Mesendoderm (in vitro differentiated cells): ENCODE measurements around the gene SF3B1.
"Not testable (repeated sequence)": the region's sequence is repeated elsewhere in the genome, so short reads cannot be mapped to it uniquely, and the experiment has no call there.

Experiments
- DNase-seq: peaks from one replicate; pipeline ENCODE4 v3.0.0; 2013
- H2AK5ac ChIP-seq: 2 replicates; pipeline ENCODE4 v1.6.1; 2013; ENCODE audit warnings: low read length, inconsistent platforms
- H2BK120ac ChIP-seq: 2 replicates; pipeline ENCODE4 v1.6.1; 2013; ENCODE audit warnings: low read depth, mild to moderate bottlenecking, low read length, moderate library complexity, mixed read lengths
- H2BK15ac ChIP-seq: replicated peaks from 2 replicates; pipeline ENCODE4 v1.6.1; 2013; ENCODE audit warnings: low read depth, mild to moderate bottlenecking, moderate library complexity
- H2BK5ac ChIP-seq: 2 replicates; pipeline ENCODE4 v1.6.1; 2013; ENCODE audit warnings: low read length, inconsistent platforms
- H3K18ac ChIP-seq: 2 replicates; pipeline ENCODE4 v1.6.1; 2013; ENCODE audit warnings: mild to moderate bottlenecking, low read length, mixed read lengths
- H3K23ac ChIP-seq: one replicate; pipeline ENCODE4 v1.6.1; 2013; ENCODE audit warnings: low read length
- H3K27ac ChIP-seq: 2 replicates; pipeline ENCODE4 v1.5.1; 2013; ENCODE audit warnings: low read depth, mild to moderate bottlenecking, inconsistent platforms, low read length, moderate library complexity
- H3K27me3 ChIP-seq: 2 replicates; pipeline ENCODE4 v1.6.1; 2013; ENCODE audit warnings: low read length, control low read depth, mild to moderate bottlenecking, inconsistent platforms; ENCODE audit not compliant: insufficient read depth, poor library complexity
- H3K36me3 ChIP-seq: 2 replicates; pipeline ENCODE4 v1.6.1; 2013; ENCODE audit warnings: low read length, inconsistent platforms; ENCODE audit not compliant: control insufficient read depth, insufficient read depth
- H3K4ac ChIP-seq: one replicate; pipeline ENCODE4 v1.6.1; 2013; ENCODE audit warnings: low read depth, mild to moderate bottlenecking, low read length, moderate library complexity
- H3K4me1 ChIP-seq: 2 replicates; pipeline ENCODE4 v1.6.1; 2013; ENCODE audit warnings: low read depth, low read length, inconsistent platforms; ENCODE audit not compliant: control insufficient read depth
- H3K4me2 ChIP-seq: 2 replicates; pipeline ENCODE4 v1.6.1; 2013; ENCODE audit warnings: low read length
- H3K4me3 ChIP-seq: 2 replicates; pipeline ENCODE4 v1.5.1; 2013; ENCODE audit warnings: mild to moderate bottlenecking, low read length
- H3K56ac ChIP-seq: one replicate; pipeline ENCODE4 v1.6.1; 2013; ENCODE audit warnings: low read length
- H3K79me1 ChIP-seq: 2 replicates; pipeline ENCODE4 v1.6.1; 2013; ENCODE audit warnings: low read length, inconsistent platforms
- H3K79me2 ChIP-seq: 2 replicates; pipeline ENCODE4 v1.6.1; 2013; ENCODE audit warnings: mild to moderate bottlenecking, low read length; ENCODE audit not compliant: control insufficient read depth, insufficient read depth
- H3K9ac ChIP-seq: 2 replicates; pipeline ENCODE4 v1.6.1; 2013; ENCODE audit warnings: low read length, inconsistent platforms
- H4K5ac ChIP-seq: one replicate; pipeline ENCODE4 v1.6.1; 2013; ENCODE audit warnings: low read length
- H4K8ac ChIP-seq: one replicate; pipeline ENCODE4 v1.6.1; 2013; ENCODE audit warnings: low read depth, mild to moderate bottlenecking, control low read depth, low read length, moderate library complexity
- WGBS: extraction: QIAGEN DNeasy Blood & Tissue Kit; methylation state at CpG from one replicate; pipeline ENCODE4 v1.1.7; 2013; ENCODE audit warnings: low lambda C conversion rate, missing lambda C conversion rate; ENCODE audit not compliant: insufficient coverage; ENCODE audit errors: extremely low coverage; 5-methylcytosine and 5-hydroxymethylcytosine counted together

The SF3B1 gene

GRCh38 chr2:197372592-197372991, 62.2 kb downstream of the SF3B1 start:
- H3K4me1 ChIP-seq, result no peaks in the 10 kb centered on the region
- H3K9ac ChIP-seq, result no peak overlapping the region
- H3K79me2 ChIP-seq, result no peaks in the 10 kb centered on the region
- H4K8ac ChIP-seq, result no peak overlapping the region
- H3K27me3 ChIP-seq, result no peaks in the 10 kb centered on the region
- no peak overlapping the region for H2BK15ac ChIP-seq
- no CpG with 5 or more reads among the region's 3 CpGs for WGBS
- H3K79me1 ChIP-seq, result no peaks in the 10 kb centered on the region
- H3K56ac ChIP-seq, result no peak overlapping the region
- no peak overlapping the region for H3K18ac ChIP-seq
- no peak overlapping the region for H2BK120ac ChIP-seq
- no peak overlapping the region for H3K23ac ChIP-seq
- no peak overlapping the region for H3K27ac ChIP-seq
- no peak overlapping the region for H3K4me3 ChIP-seq
- H2AK5ac ChIP-seq, result no peak overlapping the region
- H4K5ac ChIP-seq, result no peak overlapping the region
- no peak overlapping the region for H3K4ac ChIP-seq
- DNase-seq, result no peak
- no peak overlapping the region for H3K4me2 ChIP-seq
- H2BK5ac ChIP-seq, result no peak overlapping the region
- H3K36me3 ChIP-seq, result no peaks in the 10 kb centered on the region

GRCh38 chr2:197370664-197371063, 64.2 kb downstream of the SF3B1 start:
- H3K4ac ChIP-seq, H3K4me3 ChIP-seq, H2AK5ac ChIP-seq, H4K8ac ChIP-seq, H3K79me2 ChIP-seq, H2BK15ac ChIP-seq, H3K23ac ChIP-seq, H3K4me1 ChIP-seq, H2BK120ac ChIP-seq, H3K36me3 ChIP-seq, H3K4me2 ChIP-seq, H3K27ac ChIP-seq, H3K18ac ChIP-seq, H3K9ac ChIP-seq, DNase-seq, H3K56ac ChIP-seq, H3K27me3 ChIP-seq, H4K5ac ChIP-seq, H2BK5ac ChIP-seq, H3K79me1 ChIP-seq: not testable (repeated sequence)
- WGBS, result no CpG with 5 or more reads among the region's 31 CpGs

DNA sequence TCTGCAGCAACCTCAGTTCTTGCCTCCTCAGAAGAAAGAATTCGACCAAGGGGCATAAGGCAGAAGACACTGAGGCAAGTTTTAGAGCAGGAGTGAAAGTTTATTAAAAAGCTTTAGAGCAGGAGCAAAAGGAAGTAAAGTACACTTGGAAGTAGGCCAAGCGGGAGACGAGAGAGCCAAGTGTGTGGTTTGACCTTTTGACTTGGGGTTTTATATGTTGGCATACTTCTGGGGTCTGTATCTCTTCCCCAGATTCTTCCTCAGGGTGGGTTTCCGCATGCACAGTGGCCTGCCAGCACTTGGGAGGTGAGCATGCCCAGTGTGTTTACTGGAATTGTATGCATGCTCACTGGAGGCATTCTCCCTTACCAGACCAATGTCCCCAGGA, 64.9 kb downstream of the SF3B1 start:
- Histone ChIP-seq H3K4me3 (no peak overlapping the region), H4K8ac (no peak overlapping the region), H2BK5ac (no peak overlapping the region), H2AK5ac (no peak overlapping the region), H3K27me3 (no peaks in the 10 kb centered on the region), H3K9ac (no peak overlapping the region), H3K4ac (no peak overlapping the region), H3K56ac (no peak overlapping the region), H3K18ac (no peak overlapping the region), H3K4me1 (no peaks in the 10 kb centered on the region), H3K79me1 (no peaks in the 10 kb centered on the region), H3K27ac (no peak overlapping the region), H3K36me3 (no peaks in the 10 kb centered on the region), H3K79me2 (no peaks in the 10 kb centered on the region), H2BK15ac (no peak overlapping the region), H2BK120ac (no peak overlapping the region), H4K5ac (no peak overlapping the region), H3K4me2 (no peak overlapping the region), H3K23ac (no peak overlapping the region)
- no peak for DNase-seq
- no CpG with 5 or more reads among the region's 4 CpGs for WGBS

- Histone ChIP-seq H3K56ac (no peak overlapping the region), H3K23ac (no peak overlapping the region), H3K4ac (no peak overlapping the region), H4K8ac (no peak overlapping the region), H3K9ac (no peak overlapping the region), H3K27ac (no peak overlapping the region), H4K5ac (no peak overlapping the region), H2AK5ac (no peak overlapping the region), H3K79me2 (no peaks in the 10 kb centered on the region), H3K79me1 (no peaks in the 10 kb centered on the region), H3K18ac (no peak overlapping the region), H2BK15ac (no peak overlapping the region), H2BK5ac (no peak overlapping the region), H3K4me3 (no peak overlapping the region), H3K4me2 (no peak overlapping the region), H3K27me3 (no peaks in the 10 kb centered on the region), H2BK120ac (no peak overlapping the region), H3K36me3 (no peaks in the 10 kb centered on the region), H3K4me1 (no peaks in the 10 kb centered on the region)
- no CpG with 5 or more reads among the region's 5 CpGs for WGBS
- DNase-seq, result no peak
Observed at GRCh38 chr2:197369228-197369932, 65.4 kb downstream of the SF3B1 start.

DNA sequence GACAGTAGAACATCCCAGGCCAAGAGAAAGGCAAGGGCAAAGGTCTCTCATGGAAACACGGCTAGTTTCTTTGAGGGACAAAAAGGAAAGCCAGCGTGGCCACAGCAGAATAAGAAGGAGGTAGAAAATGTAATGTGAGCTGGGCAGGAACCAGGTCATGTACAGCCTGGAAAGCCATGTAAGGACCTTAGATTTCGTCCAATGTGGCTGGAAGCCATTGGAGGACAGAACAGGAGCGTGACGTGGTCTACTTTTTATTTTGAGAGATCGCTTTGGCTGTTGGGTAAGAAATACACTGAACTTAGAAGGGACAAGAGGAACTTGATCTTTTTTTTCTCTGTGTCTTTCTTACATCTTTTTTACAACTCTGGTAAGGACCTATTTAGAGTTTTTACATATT, 66.4 kb downstream of the SF3B1 start:
- no CpG with 5 or more reads among the region's 6 CpGs for WGBS

GRCh38 chr2:197363998-197364397, 70.8 kb downstream of the SF3B1 start:
- Histone ChIP-seq H4K8ac (no peak overlapping the region), H3K36me3 (no peaks in the 10 kb centered on the region), H4K5ac (no peak overlapping the region), H2BK5ac (no peak overlapping the region), H3K4ac (no peak overlapping the region), H3K4me2 (no peak overlapping the region), H3K23ac (no peak overlapping the region), H3K79me1 (no peaks in the 10 kb centered on the region), H3K4me1 (no peaks in the 10 kb centered on the region), H3K27me3 (no peaks in the 10 kb centered on the region), H3K79me2 (no peaks in the 10 kb centered on the region), H3K18ac (no peak overlapping the region), H3K56ac (no peak overlapping the region), H2AK5ac (no peak overlapping the region), H3K4me3 (no peak overlapping the region), H2BK15ac (no peak overlapping the region), H3K9ac (no peak overlapping the region), H2BK120ac (no peak overlapping the region), H3K27ac (no peak overlapping the region)
- WGBS, result no CpG with 5 or more reads among the region's 5 CpGs
- DNase-seq, result peak; percentile 42

More for the DNA sequence above, 66.4 kb downstream of the SF3B1 start:
- no peaks in the 10 kb centered on the region for H3K79me1 ChIP-seq
- no peak overlapping the region for H3K27ac ChIP-seq
- H3K4me3 ChIP-seq, result no peak overlapping the region
- no peak overlapping the region for H2BK120ac ChIP-seq
- no peak for DNase-seq
- H3K4me2 ChIP-seq, result no peak overlapping the region
- H3K18ac ChIP-seq, result no peak overlapping the region
- H4K5ac ChIP-seq, result no peak overlapping the region
- H3K56ac ChIP-seq, result no peak overlapping the region
- H4K8ac ChIP-seq, result no peak overlapping the region
- no peak overlapping the region for H3K23ac ChIP-seq
- H3K27me3 ChIP-seq, result no peaks in the 10 kb centered on the region
- H3K79me2 ChIP-seq, result no peaks in the 10 kb centered on the region
- H3K9ac ChIP-seq, result no peak overlapping the region
- H2AK5ac ChIP-seq, result no peak overlapping the region
- no peak overlapping the region for H2BK15ac ChIP-seq
- no peak overlapping the region for H2BK5ac ChIP-seq
- H3K36me3 ChIP-seq, result no peaks in the 10 kb centered on the region
- H3K4ac ChIP-seq, result no peak overlapping the region
- no peaks in the 10 kb centered on the region for H3K4me1 ChIP-seq
